Erythroblast (primary cell): Measurements from ENCODE around the gene BTBD1.

Source experiments
- GATA1 ChIP-seq: IDR thresholded peaks from 2 replicates; pipeline ENCODE4 v1.6.1; 2011; ENCODE audit warnings: low read depth, mild to moderate bottlenecking, control low read depth, low read length, moderate library complexity
- POLR2A ChIP-seq: IDR thresholded peaks from 2 replicates; pipeline ENCODE4 v1.6.1; 2011; ENCODE audit warnings: mild to moderate bottlenecking, low read length

GRCh38 chr15:83077491-83078230 is 10.6 kb upstream of the BTBD1 start:
- no peak for TF ChIP-seq POLR2A
- no peak for TF ChIP-seq GATA1
